Activated effector memory CD4-positive, alpha-beta T cell treated with anti-CD3 and anti-CD28 coated beads, Interleukin-2, amount 50 U/mL, for 16 hours (primary cell): Measurements from ENCODE around the gene PTDSS2.
A peak's percentile ranks its signal among the peaks of the same experiment; 100 is the strongest.

Source experiments
- DNase-seq: peaks from one replicate; pipeline ENCODE4 v3.0.0-alpha.2; 2020

The PTDSS2 gene

DNA sequence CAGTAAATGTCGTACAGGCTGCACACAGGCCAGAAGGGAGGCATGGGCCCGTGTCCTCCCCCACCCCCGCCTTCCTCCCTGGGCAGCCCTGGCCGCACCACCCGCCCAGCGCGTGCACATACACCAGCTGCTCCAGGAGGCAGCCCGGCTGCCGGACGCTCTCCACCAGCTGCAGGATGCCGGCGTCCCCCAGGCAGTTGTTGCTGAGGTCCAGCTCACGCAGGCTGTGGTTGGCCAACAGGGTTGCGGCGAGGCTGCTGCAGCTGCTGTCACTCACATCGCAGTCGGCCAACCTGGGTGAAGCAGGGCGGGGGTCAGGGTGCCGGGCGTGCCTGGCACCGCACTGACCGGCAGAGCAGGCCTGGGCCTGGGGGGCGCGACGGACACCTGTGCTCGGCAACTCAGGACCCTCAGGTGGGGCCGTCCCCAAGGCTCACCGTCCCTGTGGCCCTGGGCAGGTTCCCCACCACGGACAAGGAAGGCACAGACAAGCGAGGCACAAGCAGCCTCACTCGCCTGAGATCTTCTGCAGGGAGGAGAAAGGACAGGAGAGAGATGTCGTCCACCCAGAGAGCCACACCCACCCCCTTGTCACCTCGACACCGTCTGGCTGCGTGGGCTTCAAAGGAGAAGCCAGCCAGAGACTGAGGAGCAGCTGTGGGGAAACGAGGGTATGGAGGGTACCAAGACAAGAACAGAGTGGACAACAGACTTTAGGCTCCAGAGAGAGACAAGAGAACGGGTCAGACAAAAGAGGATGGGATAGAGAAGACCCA lies 44.9 kb downstream of the PTDSS2 start:
- DNase-seq = no peak

DNA sequence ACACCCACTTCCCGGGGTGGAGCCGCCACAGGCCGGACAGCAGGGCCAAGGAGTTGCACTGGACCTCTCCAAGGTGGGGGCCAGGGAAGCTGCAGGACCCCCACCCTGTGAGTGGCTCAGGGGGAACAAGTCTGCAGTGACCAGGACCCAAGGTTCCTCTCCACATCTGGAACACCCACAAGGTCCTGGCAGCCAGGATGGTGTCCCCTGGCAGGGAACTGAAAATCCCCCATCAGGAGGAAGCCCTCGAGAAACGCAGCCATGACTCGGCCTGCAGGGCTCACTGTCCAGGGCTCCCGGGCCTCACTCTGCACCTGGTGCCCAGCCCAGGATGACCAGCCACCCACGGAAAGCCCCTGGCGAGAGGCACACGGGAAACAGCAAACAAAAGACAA lies 45.5 kb downstream of the PTDSS2 start:
- DNase-seq = no peak

DNA sequence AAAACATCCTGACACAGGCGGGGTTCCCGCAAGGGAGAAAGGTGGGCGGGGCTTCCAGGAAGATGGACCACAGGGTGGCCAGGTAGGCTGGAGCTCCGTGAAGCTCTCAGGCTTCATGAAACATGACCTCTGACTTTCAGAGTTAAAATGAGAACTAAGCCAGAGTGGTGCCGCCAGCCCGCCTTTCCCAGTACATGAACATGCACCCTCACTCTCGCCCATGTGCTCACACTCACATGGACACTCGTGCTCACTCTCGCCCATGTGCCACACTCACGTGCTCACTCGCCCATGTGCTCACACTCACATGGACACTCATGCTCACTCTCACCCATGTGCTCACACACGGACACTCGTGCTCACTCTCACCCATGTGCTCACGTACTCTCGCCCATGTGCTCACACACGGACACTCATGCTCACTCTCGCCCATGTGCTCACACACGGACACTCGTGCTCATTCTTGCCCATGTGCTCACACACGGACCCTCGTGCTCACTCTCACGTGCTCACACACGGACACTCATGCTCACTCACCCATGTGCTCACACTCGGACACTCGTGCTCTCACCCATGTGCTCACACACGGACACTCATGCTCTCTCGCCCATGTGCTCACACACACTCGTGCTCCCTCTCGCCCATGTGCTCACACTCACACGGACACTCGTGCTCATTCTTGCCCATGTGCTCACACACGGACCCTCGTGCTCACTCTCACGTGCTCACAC lies 46.9 kb downstream of the PTDSS2 start:
- no peak for DNase-seq

DNA sequence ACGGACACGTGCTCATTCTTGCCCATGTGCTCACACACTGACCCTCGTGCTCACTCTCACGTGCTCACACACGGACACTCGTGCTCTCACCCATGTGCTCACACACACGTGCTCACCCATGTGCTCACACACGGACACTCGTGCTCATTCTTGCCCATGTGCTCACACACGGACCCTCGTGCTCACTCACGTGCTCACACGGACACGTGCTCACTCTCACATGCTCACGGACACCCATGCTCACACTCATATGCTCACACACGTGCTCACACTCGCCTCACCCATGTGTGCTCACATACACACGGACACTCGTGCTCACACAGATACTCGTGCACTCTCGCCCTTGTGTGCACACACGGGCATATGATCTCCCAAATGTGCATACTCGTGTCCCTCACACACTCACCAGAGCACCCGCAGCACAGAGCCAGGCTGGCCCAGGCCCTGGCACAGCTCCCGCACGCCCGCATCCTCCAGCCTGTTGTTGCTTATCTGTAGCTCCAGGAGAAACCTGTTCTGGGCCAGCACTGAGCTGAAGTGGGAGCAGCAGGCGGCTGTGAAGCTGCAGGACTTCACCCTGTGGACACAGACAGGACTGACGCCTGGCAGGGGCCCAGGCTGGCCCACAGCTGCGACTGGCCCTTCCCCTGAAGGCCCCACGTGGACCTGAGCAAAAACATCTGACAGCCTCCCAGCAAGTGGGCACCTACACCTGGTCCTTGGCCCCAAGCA lies 47.7 kb downstream of the PTDSS2 start:
- no peak for DNase-seq

DNA sequence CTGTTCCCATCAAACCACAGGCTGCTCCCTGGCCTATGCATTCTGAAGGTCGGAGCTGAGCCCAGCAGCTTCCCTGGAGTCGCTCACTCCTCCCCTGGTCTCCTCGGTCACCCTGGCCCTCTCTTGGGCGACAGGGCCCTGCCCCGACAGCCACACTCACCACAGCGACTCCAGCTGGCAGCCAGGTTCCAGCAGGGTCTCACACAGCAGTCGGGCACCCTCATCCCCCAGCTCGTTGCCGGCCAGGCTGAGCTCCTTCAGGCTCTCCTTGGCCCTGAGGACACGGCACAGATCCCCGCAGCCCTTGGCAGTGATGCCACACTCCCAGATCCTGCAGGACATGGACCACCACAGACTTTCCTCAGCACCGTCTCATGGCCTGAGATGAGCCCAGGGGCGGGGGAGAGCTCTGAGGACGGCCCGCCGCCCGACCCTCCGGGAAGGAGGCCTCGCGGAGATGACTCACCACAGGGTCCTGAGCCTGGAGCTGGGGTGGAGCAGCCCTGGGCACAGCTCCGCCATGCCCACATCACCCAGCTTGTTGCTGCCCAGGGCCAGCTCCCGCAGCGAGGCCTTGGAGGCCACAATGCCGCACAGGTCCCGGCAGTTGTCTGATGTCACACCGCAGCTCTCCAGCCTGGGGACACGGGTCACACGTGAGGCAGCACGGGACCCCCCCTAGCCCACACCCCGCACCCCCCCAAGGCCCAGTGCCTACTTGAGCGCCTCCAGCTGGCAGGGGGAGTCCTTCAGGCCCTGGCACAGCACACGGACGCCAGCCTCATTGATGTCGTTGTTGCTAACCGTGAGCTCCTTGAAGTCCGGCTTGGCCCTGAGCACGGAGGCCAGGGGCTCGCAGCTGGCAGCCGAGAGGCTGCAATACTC lies 48.5 kb downstream of the PTDSS2 start:
- DNase-seq = no peak

DNA sequence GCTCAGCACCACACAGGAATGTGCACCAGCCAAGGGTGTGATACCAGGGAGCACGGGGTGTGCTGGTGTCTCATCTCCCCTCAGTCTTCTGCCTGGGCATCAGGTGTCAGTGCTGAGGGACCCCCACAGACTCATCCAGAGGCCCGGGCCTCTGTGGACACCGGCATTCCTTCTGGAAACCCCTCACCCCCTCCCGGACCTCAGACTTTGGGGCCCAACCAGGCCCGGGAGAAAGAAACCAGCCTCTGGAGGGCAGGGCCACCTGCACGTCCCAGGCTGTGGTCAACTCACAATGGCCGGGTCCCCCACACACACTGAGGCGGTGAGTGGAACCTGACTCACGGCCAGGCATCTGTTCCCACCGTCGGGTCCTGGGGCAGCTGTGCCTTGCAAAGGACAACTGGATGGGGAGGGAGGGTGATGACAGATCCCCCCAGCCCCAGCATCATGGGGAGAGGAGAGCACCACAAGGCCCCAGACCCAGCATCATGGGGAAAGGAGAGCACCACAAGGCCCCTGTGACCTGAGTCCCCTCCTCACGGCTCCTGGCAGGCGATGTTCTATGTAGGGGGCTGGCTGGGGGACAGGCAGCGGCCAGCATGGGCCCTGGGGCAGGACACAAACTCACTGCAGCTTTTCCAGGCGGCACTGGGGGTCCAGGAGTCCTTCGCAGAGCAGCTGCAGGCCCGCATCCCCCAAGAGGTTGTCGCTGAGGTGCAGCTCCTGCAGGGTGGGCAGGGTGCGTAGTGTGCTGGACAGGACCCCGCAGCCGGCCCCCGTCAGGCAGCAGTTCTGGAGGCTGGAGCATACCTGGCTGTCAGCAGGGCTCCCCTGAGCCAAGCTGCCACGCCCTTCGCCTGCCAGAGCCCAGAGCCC lies 49.4 kb downstream of the PTDSS2 start:
- DNase-seq = no peak

DNA sequence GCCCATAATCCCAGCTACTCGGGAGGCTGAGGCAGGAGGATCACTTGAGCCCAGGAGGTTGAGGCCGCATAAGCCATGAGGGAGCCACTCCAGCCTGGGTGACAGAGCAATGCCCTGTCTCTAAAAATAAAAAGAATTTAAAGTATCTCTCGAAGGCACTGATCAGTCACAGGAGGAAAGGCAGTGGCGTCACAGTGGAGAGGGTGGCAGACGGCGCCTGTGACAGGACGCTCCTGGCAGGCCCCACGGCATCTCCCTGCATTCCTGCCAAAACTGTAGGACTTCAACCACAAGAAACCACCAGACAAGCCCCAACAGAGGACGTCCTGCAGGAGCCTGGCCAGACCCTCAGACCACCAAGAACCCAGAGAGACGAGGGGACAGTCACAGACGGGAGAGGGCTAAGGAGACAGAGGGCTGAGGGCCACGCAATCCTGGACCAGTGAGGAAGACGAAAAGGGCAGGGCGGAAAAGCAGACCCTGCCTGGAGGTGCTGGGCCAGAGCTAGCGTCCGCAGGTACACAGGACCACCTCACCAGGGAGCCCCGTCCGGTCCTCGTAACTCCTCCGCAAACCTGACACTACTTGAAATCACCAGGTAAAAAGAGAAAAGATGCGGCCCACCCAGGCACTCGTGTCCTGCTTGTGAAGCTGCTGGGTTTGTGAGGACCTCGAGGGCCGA lies 51.1 kb downstream of the PTDSS2 start:
- no peak for DNase-seq

DNA sequence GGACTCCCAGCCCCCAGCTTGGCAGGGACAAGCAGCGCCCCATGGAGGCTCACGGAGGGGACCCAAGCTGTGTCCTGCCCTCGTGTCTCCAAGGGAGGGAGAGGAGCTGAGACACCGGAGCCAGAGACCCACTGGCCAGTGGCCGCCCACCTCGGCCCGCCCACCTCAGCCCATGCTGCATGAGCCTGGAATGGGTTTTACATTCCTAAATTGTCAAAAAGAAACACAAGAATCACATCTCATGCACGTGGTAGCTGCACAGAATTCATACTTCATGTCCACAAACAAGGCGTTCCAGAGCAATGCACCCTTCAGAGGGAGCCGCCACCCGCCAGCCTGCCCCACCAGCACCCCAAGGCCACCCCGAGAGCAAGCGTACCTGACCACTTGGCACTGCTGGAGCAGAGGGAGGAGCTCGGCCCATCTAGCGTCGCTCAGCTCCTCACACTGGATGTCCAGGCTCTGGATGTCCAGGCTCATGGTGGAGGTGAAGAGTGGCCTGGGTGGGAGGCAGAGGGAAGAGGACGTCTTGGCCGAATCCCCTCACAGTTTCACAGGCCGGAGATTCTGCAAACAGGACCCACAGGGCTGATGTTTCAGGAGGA lies 51.7 kb downstream of the PTDSS2 start:
- DNase-seq = no peak

DNA sequence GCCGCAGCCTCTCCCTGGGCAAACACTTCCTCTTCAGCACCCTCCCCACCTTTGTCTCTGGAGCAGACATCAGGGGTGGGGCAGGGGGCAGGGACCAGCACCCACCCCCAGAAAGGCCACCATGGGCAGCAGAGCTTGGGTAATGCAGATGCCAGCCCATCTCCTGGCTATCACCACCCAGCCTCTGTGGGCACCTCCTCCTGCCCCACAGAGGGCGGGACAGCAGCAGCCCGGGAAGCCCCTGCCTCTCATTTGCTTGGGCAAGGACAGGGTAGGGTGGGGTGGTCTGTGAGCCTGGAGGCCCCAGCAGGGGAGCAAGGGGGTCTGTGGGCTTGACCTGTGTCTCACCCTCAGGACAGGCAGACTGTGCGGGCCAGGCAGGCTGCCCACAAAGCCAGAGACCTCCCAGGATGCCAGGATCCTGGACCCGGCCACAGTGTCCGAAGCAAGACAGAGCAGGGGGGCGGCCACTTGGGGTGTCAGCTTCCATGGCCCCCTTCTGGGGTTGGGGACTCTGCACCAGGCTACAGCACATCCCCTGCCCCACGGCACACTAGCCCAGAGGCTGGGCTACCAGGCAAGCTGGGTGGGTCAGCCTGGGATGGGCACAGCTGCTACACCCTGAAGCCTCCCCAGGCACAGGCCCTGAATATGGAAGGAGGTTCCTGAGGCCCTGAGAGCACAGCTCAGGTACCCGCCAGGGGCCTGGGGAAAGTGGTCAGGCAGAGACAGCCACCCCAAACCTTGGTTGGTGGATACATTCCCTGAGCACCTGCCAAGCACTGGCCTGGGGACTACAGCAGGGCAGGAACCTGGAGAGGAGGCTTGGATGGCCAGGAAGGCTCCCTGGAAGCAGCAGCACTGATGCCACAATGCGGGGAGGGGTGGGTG lies 52.5 kb downstream of the PTDSS2 start:
- no peak for DNase-seq

DNA sequence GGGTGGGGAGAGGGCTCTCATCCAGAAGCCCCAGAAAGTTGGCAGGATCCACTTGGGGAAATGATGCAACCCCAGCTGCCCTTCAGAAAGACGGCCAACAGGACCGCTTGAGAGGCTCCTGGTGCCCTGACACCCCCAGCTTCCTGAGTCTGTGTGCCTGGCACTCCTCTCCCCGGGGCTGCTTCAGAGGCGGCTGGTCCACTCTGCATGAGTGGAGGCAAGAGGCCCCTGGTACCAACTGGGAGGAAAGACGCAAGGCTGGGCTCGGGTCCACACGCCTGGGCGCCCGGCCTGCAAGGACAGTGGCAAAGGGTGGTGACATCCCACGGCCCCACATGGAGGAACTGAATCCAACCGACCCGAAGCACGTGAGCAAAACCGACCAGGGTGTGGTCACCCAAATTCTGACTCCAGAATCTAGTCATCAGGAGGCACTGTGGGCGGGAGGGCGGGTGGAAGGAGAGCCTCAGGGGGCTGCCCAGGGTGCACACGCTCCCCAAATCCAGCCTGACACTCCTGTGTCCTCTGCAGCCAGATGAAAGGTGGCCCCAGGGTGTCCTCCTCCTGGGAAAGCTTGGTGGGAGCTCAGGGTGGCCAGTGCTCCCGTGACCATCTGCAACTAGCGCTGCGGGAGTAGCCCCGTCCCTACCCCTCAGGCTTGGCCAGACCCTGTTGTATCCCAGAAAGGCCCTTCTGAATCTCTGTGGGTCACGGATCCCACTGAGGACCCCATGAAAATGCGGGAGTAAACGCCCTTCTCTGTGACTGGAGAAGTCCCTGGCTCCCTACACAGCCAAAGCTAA lies 53.3 kb downstream of the PTDSS2 start:
- DNase-seq = peak; percentile 71

DNA sequence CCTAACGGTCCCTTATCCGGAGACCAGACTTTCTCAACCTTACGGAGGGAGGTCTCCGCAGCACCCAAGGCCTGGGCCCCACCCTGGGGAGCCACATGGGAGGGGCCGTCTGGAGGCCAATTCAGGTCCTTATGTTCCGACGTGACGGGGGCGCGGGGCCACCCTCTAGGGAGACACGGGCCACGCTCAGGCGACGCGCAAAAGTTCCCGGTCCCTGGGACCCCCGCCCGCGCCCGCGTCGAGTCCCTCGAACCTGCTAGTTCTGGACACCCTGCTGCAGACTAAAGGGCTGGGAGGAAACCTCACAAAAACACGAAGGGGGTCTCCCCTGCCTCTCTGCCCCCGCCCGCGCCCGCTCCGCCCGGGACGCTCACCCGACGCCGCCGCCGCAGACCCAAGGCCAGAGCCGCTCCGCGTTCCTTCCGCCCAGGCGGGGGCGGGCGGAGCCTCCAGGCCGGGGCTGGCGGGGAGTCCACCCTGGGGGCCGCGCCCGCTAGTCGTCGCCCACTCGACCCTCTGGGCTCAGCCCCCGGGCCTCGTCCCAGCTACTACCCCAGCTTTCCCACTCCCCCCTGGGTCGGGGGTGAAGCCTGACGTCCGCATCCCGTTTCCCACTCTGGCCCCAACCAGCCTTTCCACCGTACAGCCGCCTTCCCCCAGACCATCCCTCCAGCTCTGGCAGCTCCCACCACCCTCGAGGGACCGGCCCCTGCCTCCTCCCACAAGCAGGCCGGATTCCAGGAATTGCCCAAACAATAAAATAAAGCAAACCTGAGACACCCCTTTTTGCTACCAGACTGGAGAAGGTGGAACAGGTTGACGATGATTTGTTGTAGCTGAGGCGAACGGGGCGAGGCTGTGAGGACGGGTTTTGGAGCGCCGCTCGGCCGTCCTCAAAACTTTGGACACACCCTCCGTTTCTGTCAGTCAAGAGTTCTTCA lies 54.2 kb downstream of the PTDSS2 start:
- no peak for DNase-seq

DNA sequence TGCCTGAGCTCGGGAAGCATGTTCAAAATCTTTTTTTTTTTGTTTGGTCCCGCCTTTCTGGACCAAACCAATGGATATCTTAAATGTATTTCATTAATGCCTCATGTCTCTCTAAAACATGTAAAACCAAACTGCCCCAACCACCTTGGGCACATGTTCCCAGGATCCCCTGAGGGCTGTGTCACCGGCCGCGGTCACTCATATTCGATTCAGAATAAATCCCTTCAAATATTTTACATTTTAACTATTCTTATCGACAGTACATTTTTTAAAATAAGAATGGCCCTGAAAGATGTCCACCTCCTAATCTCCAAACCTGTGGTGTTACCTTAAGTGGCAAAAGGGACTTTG lies 54.9 kb downstream of the PTDSS2 start:
- DNase-seq = no peak

DNA sequence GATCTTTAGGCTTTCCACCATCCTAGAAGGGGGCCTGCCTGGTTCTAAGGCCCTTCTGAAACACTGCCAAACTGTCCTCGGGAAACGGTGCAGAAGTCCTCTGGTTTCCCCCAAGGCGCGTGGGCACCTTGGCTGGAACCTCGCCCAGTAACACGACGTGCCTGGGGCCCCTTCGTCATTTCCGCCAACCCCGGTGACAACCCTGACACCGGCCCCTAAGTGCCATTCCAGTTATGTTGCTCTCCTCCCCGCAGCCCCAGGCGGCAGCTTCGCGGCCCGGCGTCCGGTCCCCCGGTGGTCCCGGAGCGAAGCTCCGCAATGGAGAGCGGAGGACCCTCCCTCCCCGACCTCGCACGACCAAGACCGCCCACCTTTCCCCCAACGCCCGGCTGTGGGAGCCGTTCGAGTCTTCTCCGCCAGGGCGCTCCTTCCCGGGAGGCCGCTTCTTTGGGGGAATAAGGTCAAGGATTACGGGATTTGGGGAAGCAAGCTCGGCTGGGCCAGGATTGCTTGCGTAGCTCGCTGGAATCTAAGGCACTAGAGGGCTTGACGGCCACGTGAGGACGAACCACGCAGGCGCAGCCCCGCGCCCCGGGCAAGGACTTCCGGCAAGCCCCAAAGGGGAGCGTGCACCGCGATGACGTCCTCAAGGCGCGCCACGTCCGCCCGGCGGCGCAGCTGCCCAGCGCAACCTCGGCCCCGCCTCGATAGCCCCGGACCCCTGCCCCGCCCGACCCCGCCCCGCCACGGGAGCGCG lies 56.3 kb downstream of the PTDSS2 start:
- DNase-seq = peak; percentile 99

DNA sequence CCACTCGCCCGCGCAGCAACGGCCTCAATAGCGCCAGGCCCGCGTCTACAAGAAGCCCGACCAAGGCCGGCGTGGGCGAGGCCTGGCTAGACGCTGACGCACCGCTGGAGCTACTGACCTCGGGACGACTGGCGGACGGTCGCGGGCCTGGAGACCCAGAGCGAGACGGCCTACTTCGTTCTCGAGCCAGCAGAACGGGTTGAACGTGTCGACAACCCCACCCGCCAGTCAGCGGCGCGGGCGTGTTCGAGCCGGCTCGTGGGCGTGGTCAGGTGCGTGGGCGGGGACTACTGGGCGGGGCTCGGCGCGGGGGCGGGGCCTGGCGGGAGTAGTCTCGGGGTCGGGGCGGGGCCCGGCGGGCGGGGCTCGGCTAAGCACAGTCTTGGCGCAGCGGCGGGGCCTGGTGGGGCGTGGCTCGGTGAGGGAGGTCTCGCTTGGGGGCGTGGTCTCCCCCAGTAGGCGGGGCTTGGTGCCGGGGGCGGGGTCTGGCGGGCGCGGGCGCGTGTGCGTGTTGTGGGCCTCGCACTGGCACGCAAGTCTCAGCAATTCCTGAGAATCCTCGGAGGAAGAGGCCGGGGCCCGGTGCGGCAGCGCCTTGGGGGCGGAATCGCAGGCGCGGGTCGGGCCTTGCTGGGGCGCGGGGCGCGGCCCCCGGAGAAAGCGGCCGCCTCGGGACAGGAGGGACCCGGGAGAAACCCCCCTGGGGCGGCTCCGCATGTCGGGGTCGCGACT lies 57.1 kb downstream of the PTDSS2 start, which contains the start of gene RNH1:
RNH1 (minus strand) TSS at position 248 of the 732 bp plus-strand sequence. CDS start 5,080 bp downstream, outside the sequence.
- DNase-seq = peak; percentile 100

DNA sequence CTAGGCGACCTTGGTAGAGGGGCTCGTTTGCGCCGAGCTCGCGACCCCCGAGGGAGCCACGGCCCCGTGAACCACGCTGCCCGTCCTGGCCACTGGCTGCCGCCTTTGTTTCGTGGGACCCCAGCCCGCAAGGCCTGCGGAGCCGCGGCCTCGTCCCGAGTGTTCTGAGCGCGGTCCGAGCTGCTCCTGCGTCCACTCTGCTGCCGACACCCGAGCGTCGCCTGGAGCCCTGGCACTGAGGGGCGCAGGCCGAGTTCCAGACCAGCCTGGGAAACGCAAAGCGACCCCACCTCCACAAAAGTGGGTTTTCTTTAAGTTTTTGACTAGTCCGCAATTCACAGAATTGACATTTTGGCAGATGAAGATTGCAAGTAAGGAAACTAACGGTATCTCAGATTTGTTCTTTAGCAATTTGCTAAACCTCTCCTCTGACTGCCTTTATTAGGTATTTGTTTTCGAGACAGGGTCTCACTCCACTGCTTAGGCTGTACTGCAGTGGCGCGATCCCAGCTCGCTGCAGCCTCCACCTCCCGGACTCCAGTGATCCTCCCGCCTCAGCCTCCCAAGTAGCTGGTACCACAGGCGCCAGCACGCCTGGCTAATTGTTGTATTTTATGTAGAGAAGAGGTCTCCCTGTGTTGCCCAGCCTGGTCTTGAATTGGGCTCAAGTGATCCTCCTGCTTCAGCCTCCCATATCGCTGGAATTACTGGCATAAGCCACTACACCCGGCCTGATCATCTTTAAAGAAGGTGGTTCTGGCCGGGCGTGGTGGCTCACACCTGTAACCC lies 57.8 kb downstream of the PTDSS2 start:
- DNase-seq = no peak
